Measurements from ENCODE around the gene MORC1.

MORC1 gene

GRCh38 chr3:108966773-108967172 lies 151.2 kb downstream of the MORC1 start:
- in situ Hi-C loops (cut with HindIII; ENCODE audit: low sequenced_read_pairs): no loop called here
- TF ChIP-seq, protein P1, sequence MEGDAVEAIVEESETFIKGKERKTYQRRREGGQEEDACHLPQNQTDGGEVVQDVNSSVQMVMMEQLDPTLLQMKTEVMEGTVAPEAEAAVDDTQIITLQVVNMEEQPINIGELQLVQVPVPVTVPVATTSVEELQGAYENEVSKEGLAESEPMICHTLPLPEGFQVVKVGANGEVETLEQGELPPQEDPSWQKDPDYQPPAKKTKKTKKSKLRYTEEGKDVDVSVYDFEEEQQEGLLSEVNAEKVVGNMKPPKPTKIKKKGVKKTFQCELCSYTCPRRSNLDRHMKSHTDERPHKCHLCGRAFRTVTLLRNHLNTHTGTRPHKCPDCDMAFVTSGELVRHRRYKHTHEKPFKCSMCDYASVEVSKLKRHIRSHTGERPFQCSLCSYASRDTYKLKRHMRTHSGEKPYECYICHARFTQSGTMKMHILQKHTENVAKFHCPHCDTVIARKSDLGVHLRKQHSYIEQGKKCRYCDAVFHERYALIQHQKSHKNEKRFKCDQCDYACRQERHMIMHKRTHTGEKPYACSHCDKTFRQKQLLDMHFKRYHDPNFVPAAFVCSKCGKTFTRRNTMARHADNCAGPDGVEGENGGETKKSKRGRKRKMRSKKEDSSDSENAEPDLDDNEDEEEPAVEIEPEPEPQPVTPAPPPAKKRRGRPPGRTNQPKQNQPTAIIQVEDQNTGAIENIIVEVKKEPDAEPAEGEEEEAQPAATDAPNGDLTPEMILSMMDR (IDR thresholded peaks at IDR 0.05; ENCODE audit: low read depth, low read length, missing control alignments): no peak
- no peak for DNase-seq (ENCODE audit: low read depth)
- no peak overlapping the region for H3K4me3 ChIP-seq (ENCODE audit: low read depth, low read length)

DNA sequence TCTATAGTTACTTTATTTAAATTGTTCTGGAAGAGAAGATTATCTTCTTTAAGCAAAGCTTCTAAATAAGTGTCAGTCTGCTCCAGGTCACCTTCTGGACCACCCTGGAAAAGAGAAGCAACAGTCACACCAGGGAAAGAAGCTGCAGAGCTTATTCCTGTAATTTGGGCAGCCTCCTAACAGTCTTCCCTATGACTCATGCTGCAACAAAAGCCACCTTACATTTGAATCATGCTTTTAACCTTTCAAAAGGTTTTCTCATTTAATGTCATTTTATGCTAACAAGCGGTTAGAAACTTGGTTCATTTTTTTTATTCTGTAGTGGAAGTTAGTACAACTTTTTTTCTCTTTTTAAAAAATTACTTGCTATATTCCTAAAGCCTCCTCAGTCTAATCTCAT lies 158.9 kb downstream of the MORC1 start:
- TF ChIP-seq, protein P1 (IDR thresholded peaks at IDR 0.05; ENCODE audit: low read depth, low read length, missing control alignments): no peak
- H3K4me3 ChIP-seq (ENCODE audit: low read depth, low read length): no peak overlapping the region
- in situ Hi-C loops (cut with HindIII; ENCODE audit: low sequenced_read_pairs): no loop called here
- DNase-seq (ENCODE audit: low read depth): peak; percentile 24

DNA sequence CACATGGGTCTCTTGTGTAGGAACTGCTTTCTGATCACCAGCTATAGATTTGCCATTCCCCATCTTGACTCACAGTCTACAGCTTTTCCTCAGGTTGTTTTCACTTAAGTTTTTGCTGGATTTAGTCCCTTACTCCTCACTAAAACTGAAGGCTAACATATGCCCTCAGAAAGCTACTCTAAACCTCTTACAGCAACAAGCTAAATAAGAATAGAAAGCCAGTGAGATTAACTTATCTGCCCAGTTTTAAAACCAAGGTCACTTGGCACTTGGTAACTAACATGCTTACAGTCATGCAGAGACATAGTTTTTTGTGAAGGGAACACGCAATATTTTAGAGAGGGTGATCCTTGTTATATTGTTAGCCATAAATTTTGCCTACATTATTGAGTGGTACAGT lies 164.2 kb downstream of the MORC1 start, which contains the start of gene GUCA1C:
Gene GUCA1C (minus strand): TSS at position 180 of the 400 bp plus-strand sequence. CDS start 117 bp downstream, at position 63.
- H3K4me3 ChIP-seq (ENCODE audit: low read depth, low read length): no peak within 1 kb of the TSS
- TF ChIP-seq, protein P1 (IDR thresholded peaks at IDR 0.05; ENCODE audit: low read depth, low read length, missing control alignments): no peak
- DNase-seq (ENCODE audit: low read depth): no peak

GRCh38 chr3:108953210-108953609 lies 164.7 kb downstream of the MORC1 start:
- no peak for DNase-seq (ENCODE audit: low read depth)
- no peak overlapping the region for H3K4me3 ChIP-seq (ENCODE audit: low read depth, low read length)
- TF ChIP-seq, protein P1 (IDR thresholded peaks at IDR 0.05; ENCODE audit: low read depth, low read length, missing control alignments): no peak
- in situ Hi-C loops (cut with HindIII; ENCODE audit: low sequenced_read_pairs): no loop called here

More for the DNA sequence above, 164.2 kb downstream of the MORC1 start, which contains the start of gene GUCA1C:
- in situ Hi-C loops (cut with HindIII; ENCODE audit: low sequenced_read_pairs): no loop called here

GRCh38 chr3:108951820-108952501 lies 166.0 kb downstream of the MORC1 start:
- in situ Hi-C loops (cut with HindIII; ENCODE audit: low sequenced_read_pairs): no loop called here
- TF ChIP-seq, protein P1 (IDR thresholded peaks at IDR 0.05; ENCODE audit: low read depth, low read length, missing control alignments): no peak
- DNase-seq (ENCODE audit: low read depth): no peak
- no peak overlapping the region for H3K4me3 ChIP-seq (ENCODE audit: low read depth, low read length)

- TF ChIP-seq, protein P1 (IDR thresholded peaks at IDR 0.05; ENCODE audit: low read depth, low read length, missing control alignments): no peak
- no peak for DNase-seq (ENCODE audit: low read depth)
- in situ Hi-C loops (cut with HindIII; ENCODE audit: low sequenced_read_pairs): no loop called here
Observed at GRCh38 chr3:108947855-108948254, 170.1 kb downstream of the MORC1 start.

More at GRCh38 chr3:108947855-108948254, 170.1 kb downstream of the MORC1 start:
- no peak overlapping the region for H3K4me3 ChIP-seq (ENCODE audit: low read depth, low read length)
